ENCODE data around the gene PRICKLE2.
"Not testable (repeated sequence)": the region's sequence is repeated elsewhere in the genome, so short reads cannot be mapped to it uniquely, and the experiment has no call there.

Gene PRICKLE2

DNA sequence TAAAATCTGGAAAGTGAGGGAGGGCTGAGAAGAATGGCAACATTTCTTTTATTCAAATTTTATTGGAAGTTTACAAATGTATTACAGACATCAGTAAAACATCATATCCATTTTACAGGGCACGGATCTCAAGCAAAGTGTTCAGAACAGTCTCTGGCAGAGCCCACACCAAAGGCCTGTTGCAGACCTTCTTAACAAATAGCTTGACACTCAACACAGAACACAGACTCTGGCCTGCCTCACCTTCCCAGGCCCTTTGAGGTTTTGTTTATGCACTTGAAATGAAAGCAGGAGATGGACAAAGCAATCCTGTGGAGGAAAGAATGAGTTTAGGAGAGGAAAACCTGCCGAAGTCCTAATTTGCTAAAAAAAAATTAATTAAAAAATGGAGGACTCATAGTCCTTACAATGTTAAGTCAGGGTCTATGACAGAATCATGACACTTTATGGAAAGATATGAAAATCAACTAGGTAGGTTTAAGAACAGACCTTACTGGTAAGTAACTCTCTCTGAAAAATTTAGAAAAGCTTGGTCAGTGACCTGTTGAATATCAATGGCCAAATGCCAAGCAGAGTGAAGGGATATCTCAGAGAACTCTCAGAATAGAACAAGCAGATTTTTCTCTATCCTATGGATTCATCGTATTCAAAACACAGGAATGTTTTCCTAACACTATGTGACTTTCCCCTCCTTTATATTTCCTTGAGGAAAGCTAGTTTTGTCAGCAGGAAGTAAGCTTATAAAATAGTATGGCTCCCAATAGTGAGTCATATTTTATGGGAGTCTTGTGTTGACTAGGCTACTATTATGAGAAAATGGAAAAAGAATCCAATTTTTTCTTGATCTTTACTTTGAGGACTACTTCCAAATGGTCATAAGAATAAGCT, 131.2 kb downstream of the PRICKLE2 start:
- no peak for DNase-seq

DNA sequence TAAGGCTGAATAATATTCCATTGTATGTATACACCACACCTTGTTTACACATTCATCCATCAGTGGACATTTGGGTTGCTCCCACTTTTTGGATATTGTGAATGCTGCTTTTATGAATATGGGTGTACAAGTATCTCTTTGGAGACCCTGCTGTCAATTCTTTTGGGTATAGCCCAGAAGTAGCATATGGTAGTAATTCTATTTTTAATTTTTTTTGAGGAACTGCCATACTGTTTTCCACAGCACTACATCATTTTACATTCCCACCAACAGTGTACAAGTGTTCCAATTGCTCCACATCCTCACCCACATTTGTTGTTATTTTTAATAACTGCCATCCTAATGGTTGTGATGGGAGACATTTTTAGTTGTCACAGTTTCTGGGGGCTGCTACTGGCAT, 132.1 kb downstream of the PRICKLE2 start:
- DNase-seq = no peak

DNA sequence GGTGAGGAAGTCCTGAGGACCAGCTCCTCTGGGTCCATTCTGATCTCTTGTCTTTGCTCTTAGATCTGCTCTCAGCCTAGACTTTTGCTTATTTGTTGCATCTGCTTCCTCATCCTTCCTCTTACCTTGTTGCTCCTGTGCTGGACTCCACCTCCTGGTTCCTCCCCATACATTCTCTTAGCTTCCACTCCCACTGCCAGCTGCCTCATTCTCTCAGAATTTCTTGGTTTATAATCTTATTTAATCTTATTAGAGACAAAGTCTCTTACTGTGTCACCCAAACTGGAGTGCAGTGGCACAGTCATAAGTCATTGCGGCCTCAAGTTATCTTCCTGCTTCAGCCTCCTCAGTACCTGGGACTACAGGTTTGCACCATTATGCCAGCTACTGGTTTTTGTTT, 133.8 kb downstream of the PRICKLE2 start:
- DNase-seq = no peak

DNA sequence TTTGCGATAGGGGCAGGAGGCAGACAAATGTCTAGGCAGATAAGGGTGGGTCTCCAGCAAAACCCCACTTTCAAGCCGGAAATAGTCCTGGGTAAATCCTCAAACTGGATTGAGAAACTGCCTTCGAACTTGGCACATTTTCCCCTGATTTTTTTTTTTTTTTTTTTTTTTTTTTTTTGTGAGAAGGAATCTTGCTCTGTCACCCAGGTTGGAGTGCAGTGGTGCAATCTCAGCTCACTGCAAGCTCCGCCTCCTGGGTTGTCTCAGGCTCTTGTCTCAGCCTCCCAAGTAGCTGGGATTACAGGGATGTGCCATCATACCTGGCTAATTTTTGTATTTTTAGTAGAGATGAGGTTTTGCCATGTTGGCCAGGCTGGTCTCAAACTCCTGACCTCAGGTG, 135.9 kb downstream of the PRICKLE2 start:
- not testable (repeated sequence) for DNase-seq

GRCh38 chr3:64088408-64089205, 136.7 kb downstream of the PRICKLE2 start:
- no peak for DNase-seq

GRCh38 chr3:64086479-64087252, 138.6 kb downstream of the PRICKLE2 start:
- no peak for DNase-seq

DNA sequence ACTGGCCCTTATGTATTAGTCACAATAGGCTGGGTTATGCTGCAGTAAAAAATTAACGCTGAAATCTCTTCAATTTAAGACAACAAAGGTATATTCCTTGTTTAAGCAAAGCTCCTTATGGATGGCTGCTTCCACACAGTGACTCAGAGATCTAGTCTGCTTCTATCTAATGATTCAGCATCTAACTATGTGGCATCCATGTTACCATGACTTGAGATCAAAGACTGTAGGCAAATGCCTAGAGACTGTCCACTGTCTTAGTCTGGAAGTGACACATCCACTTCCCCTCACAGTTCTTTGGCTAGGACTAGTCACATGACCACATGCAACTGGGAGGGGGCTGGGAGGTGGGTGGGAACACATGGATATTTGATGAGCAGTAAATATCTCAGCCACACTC, 140.6 kb downstream of the PRICKLE2 start:
- no peak for DNase-seq

- no peak for DNase-seq
These were observed 141.7 kb downstream of the PRICKLE2 start for GRCh38 chr3:64083575-64083974.

DNA sequence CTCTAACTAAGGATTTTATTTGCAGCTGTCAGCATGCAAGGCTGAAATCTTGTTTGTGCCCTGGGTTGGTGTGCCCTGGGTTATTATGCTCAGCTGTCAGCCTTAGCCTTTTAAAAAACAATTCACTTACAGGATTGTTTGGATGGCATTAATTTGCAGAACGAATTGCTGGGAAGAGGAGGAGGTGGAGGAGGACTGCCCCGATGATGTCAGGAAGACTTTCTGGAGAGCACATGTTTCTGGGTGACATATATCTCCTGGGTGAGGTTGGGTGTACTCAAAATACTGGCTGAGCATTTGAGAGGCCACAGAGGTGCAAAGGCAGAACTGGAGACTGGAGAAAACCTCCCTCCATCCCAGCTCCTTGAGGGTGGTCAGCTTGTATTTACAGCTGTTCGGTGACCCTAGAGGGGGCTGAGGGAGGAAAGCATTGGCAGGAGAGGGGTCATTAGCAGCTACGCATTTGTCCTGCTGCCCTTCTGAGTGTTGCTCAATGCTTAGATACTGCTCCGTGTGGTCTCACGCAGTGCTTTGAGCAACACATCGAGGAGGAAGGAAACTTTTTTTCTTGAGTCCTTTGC, 142.2 kb downstream of the PRICKLE2 start:
- DNase-seq = no peak

GRCh38 chr3:64082411-64082810, 142.9 kb downstream of the PRICKLE2 start:
- DNase-seq = no peak

GRCh38 chr3:64081235-64081630, 144.0 kb downstream of the PRICKLE2 start:
- no peak for DNase-seq

DNA sequence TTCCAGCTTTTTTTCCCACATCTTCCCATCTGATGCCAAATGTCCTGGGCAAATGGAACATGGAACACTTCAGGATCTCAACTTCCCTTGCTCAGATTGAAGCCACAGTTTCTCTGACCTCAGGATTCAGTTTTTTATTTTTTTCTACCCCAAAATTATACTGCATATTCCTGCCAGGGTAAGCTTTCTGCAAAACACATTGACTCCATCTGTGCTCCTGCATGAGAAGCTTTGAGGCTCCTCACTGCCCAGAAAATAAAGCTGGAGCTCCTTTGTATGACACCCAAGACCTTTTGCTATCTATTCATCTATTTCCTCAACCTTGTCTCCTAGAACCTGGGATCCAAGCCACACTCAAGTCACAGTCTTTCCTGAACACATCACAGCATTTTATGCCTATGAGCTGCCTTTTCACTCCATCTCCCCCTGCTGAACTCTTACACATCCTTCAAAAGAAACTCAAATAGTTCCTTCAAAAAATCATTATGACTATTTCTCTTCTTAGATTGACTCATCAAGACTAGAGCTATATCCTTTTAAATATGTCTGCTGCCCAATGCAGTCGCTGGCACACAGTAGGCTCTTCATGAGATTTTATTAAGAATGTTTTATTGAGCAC, 144.5 kb downstream of the PRICKLE2 start:
- no peak for DNase-seq

- no peak for DNase-seq
These were observed 145.7 kb downstream of the PRICKLE2 start for GRCh38 chr3:64079369-64080150.

- no peak for DNase-seq
These were observed 146.3 kb downstream of the PRICKLE2 start for GRCh38 chr3:64078966-64079365.

GRCh38 chr3:64074895-64075679, 150.2 kb downstream of the PRICKLE2 start:
- DNase-seq = no peak

GRCh38 chr3:64074060-64074459, 151.2 kb downstream of the PRICKLE2 start:
- no peak for DNase-seq

DNA sequence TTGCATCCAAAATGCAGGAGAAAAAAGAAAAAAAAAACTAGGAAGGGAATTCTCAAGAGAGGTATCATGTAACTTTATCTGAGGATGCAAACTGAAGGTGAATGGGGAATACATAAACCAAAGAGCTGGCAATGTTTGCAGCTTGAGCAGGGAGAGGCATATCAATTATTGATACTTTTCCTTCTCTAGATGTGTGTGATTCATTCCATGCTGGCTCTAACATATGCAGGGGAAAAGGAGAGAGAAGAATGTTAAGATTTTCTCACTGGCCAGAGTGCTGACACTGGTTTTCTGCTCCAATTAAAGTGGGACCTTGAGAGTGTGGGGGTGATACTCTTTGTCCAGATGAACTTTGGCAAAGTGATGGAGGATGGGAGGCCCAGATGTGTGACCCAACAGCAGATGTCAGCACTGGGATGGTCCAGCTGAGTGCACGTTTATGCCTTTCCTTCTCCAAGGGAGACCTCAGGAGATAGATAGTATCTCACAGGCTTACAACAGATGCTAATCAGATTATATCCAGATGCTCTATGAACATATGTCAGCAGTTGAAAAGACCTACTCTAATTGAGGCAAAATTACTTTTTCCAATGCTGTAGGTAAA, 152.0 kb downstream of the PRICKLE2 start:
- DNase-seq = no peak

GRCh38 chr3:64072126-64072525, 153.1 kb downstream of the PRICKLE2 start:
- no peak for DNase-seq

DNA sequence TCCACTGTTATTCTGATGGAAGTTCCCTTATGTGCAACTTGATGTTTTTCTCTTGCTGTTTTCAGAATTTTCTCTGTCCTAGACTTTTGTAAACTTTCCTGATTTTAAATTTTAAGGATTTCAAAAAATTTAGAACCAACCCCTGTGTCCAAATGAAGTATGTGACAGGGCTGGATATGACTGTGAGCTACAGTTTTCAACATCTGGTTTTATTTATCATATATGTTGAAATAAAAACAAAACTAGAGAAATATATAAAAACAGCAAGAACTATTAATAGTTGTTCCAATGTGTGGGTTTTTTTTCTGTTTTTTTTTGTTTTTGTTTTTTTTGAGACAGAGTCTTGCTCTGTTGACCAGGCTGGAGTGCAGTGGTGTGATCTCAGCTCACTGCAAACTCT, 154.6 kb downstream of the PRICKLE2 start:
- DNase-seq = no peak
